Esophagus muscularis mucosa (tissue), 4 donors: Measurements from ENCODE around the gene HAUS6.
"Not testable (repeated sequence)": the region's sequence is repeated elsewhere in the genome, so short reads cannot be mapped to it uniquely, and the experiment has no call there.

Source experiments
- EP300 ChIP-seq: sonication (generic); formaldehyde crosslinking; IDR thresholded peaks from one replicate; pipeline ENCODE4 v1.6.1; 2017; ENCODE audit warnings: antibody characterized with exemption
- POLR2AphosphoS5 ChIP-seq, 2 donors: sonication (generic); formaldehyde crosslinking; IDR thresholded peaks; one replicate each; pipeline ENCODE4 v1.6.1; 2017; ENCODE audit warnings: antibody characterized with exemption in 2 of 2
- TF ChIP-seq, protein P1 (sequence below), 3 experiments: fragments of 200-600 bp in 2 of 3; fragments of 450-650 bp in 1 of 3; sonication (generic) in 2 of 3; IDR thresholded peaks; one replicate each; pipeline ENCODE4 v1.5.1; 2017 to 2019; ENCODE audit warnings: antibody characterized with exemption in 3 of 3, mild to moderate bottlenecking in 2 of 3, moderate library complexity in 1 of 3

GRCh38 chr9:19021649-19022048 is 81.1 kb downstream of the HAUS6 start:
- TF ChIP-seq EP300; POLR2AphosphoS5 (IDR thresholded peaks at IDR 0.05): not testable (repeated sequence)
- TF ChIP-seq, protein P1, sequence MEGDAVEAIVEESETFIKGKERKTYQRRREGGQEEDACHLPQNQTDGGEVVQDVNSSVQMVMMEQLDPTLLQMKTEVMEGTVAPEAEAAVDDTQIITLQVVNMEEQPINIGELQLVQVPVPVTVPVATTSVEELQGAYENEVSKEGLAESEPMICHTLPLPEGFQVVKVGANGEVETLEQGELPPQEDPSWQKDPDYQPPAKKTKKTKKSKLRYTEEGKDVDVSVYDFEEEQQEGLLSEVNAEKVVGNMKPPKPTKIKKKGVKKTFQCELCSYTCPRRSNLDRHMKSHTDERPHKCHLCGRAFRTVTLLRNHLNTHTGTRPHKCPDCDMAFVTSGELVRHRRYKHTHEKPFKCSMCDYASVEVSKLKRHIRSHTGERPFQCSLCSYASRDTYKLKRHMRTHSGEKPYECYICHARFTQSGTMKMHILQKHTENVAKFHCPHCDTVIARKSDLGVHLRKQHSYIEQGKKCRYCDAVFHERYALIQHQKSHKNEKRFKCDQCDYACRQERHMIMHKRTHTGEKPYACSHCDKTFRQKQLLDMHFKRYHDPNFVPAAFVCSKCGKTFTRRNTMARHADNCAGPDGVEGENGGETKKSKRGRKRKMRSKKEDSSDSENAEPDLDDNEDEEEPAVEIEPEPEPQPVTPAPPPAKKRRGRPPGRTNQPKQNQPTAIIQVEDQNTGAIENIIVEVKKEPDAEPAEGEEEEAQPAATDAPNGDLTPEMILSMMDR (IDR thresholded peaks at IDR 0.05) = not testable (repeated sequence)
